GM23248 (cell line): Measurements from ENCODE around the gene ABCD2. TPM values are rescaled to one million over a fixed set of nuclear protein-coding genes. Genes with fewer than 3 reads are reported as not detected.

Experiments used
- DNase-seq: peaks from one replicate; pipeline ENCODE4 v3.0.0-alpha.2; 2015
- H2AFZ ChIP-seq: fragments of 200-600 bp; sonication (generic); 2 replicates; pipeline ENCODE4 v1.6.1; 2016; ENCODE audit warnings: antibody characterized with exemption
- H3F3A ChIP-seq: fragments of 200-600 bp; sonication (generic); 2 replicates; pipeline ENCODE4 v1.6.1; 2016; ENCODE audit warnings: mild to moderate bottlenecking, antibody characterized with exemption, mixed run types; ENCODE audit not compliant: insufficient read depth
- H3K27ac ChIP-seq: fragments of 200-600 bp; sonication (generic); 2 replicates; pipeline ENCODE4 v1.5.1; 2016; ENCODE audit warnings: mild to moderate bottlenecking
- H3K27me3 ChIP-seq: fragments of 200-600 bp; sonication (generic); replicated peaks from 2 replicates; pipeline ENCODE4 v1.6.1; 2016; ENCODE audit warnings: mild to moderate bottlenecking; ENCODE audit not compliant: insufficient read depth
- H3K36me3 ChIP-seq: fragments of 200-600 bp; sonication (generic); 2 replicates; pipeline ENCODE4 v1.6.1; 2016; ENCODE audit warnings: low read depth, mild to moderate bottlenecking
- H3K4me1 ChIP-seq: fragments of 200-600 bp; sonication (generic); 2 replicates; pipeline ENCODE4 v1.6.1; 2016; ENCODE audit warnings: mild to moderate bottlenecking; ENCODE audit not compliant: insufficient read depth
- H3K4me2 ChIP-seq: fragments of 200-600 bp; sonication (generic); one replicate; pipeline ENCODE4 v1.6.1; 2016; ENCODE audit warnings: mild to moderate bottlenecking; ENCODE audit not compliant: unreplicated experiment
- H3K4me3 ChIP-seq: fragments of 200-600 bp; sonication (generic); 2 replicates; pipeline ENCODE4 v1.5.1; 2016; ENCODE audit warnings: mild to moderate bottlenecking
- H3K79me2 ChIP-seq: fragments of 200-600 bp; sonication (generic); 2 replicates; pipeline ENCODE4 v1.6.1; 2016; ENCODE audit warnings: mild to moderate bottlenecking; ENCODE audit not compliant: insufficient read depth
- H3K9ac ChIP-seq: fragments of 200-600 bp; sonication (generic); 2 replicates; pipeline ENCODE4 v1.6.1; 2016; ENCODE audit warnings: mild to moderate bottlenecking
- H3K9me2 ChIP-seq: fragments of 200-600 bp; sonication (generic); 2 replicates; pipeline ENCODE4 v1.6.1; 2016; ENCODE audit warnings: mixed run types, mild to moderate bottlenecking, moderate library complexity; ENCODE audit not compliant: insufficient read depth
- H3K9me3 ChIP-seq: fragments of 200-600 bp; sonication (generic); one replicate; pipeline ENCODE4 v1.6.1; 2017; ENCODE audit warnings: low read depth
- H4K20me1 ChIP-seq: fragments of 200-600 bp; sonication (generic); 2 replicates; pipeline ENCODE4 v1.6.0; 2016; ENCODE audit not compliant: insufficient read depth
- EZH2 ChIP-seq: fragments of 200-600 bp; sonication (generic); IDR thresholded peaks from 2 replicates; pipeline ENCODE4 v1.6.1; 2018; ENCODE audit warnings: antibody characterized with exemption, mild to moderate bottlenecking; ENCODE audit not compliant: insufficient read depth, poor library complexity, severe bottlenecking
- EZH2phosphoT487 ChIP-seq: fragments of 200-600 bp; sonication (generic); IDR thresholded peaks from 2 replicates; pipeline ENCODE4 v1.6.1; 2018; ENCODE audit warnings: antibody characterized with exemption, moderate library complexity, mild to moderate bottlenecking, low read depth; ENCODE audit not compliant: insufficient read depth
- WGBS, 2 experiments: methylation state at CpG; one replicate each; pipeline ENCODE4 v1.1.6; 2015 to 2017; ENCODE audit warnings: low lambda C conversion rate in 2 of 2, low coverage in 1 of 2; ENCODE audit errors: missing lambda C conversion rate in 2 of 2; 5-methylcytosine and 5-hydroxymethylcytosine counted together
- in situ Hi-C: fragments of 300-500 bp; cut with MboI; formaldehyde crosslinking; loops from 2 replicates; pipeline ENCODE4 v1.15.0; 2020
- polyA plus RNA-seq: library from polyadenylated mRNA; unstranded; fragments of >200 nt; fragmentation: Nextera tagmentation; extraction: Ambion mirVana; gene quantifications from 2 replicates; pipeline ENCODE4 v1.2.1, GENCODE V29; 2016
- total RNA-seq: library from RNA; depleted of rRNA; stranded (reverse); fragments of >200 nt; shearing (Covaris generic); gene quantifications from 2 replicates; pipeline ENCODE4 v1.2.3, GENCODE V29; 2014; rRNA removed

The ABCD2 gene
- total RNA-seq (0.11 TPM in 1 of 2 replicates, not detected in the other), polyA plus RNA-seq (not detected in 2 replicates)

- Histone ChIP-seq H3K36me3 (no peaks in the 10 kb centered on the region), H3K27ac (peak within 1 kb of the TSS; percentile 43), H3K79me2 (no peaks in the 10 kb centered on the region), H3K9me3 (no peaks in the 10 kb centered on the region), H3K27me3 (no peaks in the 10 kb centered on the region), H3K9ac (peak within 1 kb of the TSS; percentile 68), H3K4me2 (peak within 1 kb of the TSS; percentile 98), H3K9me2 (no peaks in the 10 kb centered on the region), H4K20me1 (no peaks in the 10 kb centered on the region), H3F3A (peaks cover 19% of the 10 kb centered on the region), H3K4me1 (0 out of 2 replicates have a peak, but pooled peaks cover 4% of the 10 kb centered on the region), H2AFZ (peak within 1 kb of the TSS; percentile 99), H3K4me3 (peak within 1 kb of the TSS; percentile 90)
- 2% methylated on average over 20 of the region's 20 CpGs for WGBS, 2 experiments
- in situ Hi-C loops, result no loop called here
- TF ChIP-seq EZH2, result no peak
- TF ChIP-seq EZH2phosphoT487, result no peak
- peak; percentile 84 for DNase-seq
Observed at GRCh38 chr12:39619660-39620433, at the start of gene ABCD2. Gene ABCD2, minus strand, starts transcription at chr12:39619803. Its CDS starts 188 bp downstream, at chr12:39619615.

DNA sequence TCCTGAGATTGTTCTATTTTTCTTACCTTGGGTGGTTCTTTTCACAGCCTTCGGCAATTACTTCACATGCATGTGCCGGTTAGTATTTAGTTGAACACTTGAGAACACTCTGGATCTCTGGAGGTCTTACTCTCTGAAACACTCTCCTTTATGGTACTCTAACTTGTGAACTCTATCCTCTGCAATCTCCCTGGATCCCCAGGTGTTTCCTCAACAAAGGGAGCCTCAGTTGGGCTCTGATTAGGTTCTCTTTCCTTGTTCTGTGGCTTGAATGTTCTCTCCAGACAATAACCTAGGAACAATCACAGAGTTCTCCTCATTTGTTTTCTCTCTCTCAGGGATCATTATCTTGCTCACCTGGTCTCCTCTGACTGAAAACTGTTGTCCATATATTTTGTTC is 40.5 kb upstream of the ABCD2 start:
- Histone ChIP-seq H3K9me2 (no peaks in the 10 kb centered on the region), H3K27me3 (no peaks in the 10 kb centered on the region), H4K20me1 (no peaks in the 10 kb centered on the region), H3K4me1 (no peaks in the 10 kb centered on the region), H3F3A (no peaks in the 10 kb centered on the region), H3K9ac (no peak overlapping the region), H2AFZ (no peak overlapping the region), H3K9me3 (no peaks in the 10 kb centered on the region), H3K79me2 (no peaks in the 10 kb centered on the region), H3K4me3 (no peak overlapping the region), H3K4me2 (no peak overlapping the region), H3K36me3 (no peaks in the 10 kb centered on the region), H3K27ac (no peak overlapping the region)
- DNase-seq, result no peak
- in situ Hi-C loops, result no loop called here
- 46 to 51% methylated on average over 2 of the region's 2 CpGs for WGBS, 2 experiments
- TF ChIP-seq EZH2 (no peak), EZH2phosphoT487 (no peak)

- Histone ChIP-seq H3K27ac (no peak overlapping the region), H3F3A (no peaks in the 10 kb centered on the region), H3K36me3 (no peaks in the 10 kb centered on the region), H3K4me2 (no peak overlapping the region), H3K4me3 (no peak overlapping the region), H3K9me2 (no peaks in the 10 kb centered on the region), H3K79me2 (no peaks in the 10 kb centered on the region), H3K9me3 (no peaks in the 10 kb centered on the region), H4K20me1 (no peaks in the 10 kb centered on the region), H3K27me3 (no peaks in the 10 kb centered on the region), H3K4me1 (no peaks in the 10 kb centered on the region), H2AFZ (no peak overlapping the region), H3K9ac (no peak overlapping the region)
- TF ChIP-seq EZH2 (no peak), EZH2phosphoT487 (no peak)
- in situ Hi-C loops, result no loop called here
- DNase-seq, result no peak
Observed at GRCh38 chr12:39647383-39647782, 27.8 kb upstream of the ABCD2 start.

DNA sequence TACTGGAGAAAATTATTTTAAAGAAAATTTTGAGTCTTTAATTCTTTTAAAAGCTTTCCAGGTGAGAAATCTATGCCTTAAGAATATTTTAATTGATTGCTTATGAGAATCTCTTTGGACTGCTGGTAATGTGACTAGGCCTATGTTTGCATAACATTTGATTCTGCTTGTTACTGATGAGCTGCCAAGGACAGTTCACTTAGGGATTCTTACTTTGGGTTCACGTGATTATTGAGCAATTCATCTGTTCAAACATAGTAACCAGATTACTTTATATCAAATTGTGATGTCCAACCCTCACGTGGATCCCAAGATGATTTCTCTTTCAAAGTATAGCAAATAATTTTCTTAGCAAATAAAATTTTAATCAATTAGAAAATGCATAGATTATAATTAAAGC is 27.4 kb upstream of the ABCD2 start:
- Histone ChIP-seq H4K20me1 (no peaks in the 10 kb centered on the region), H3K9me3 (no peaks in the 10 kb centered on the region), H3K4me2 (no peak overlapping the region), H3K27me3 (no peaks in the 10 kb centered on the region), H3K9ac (no peak overlapping the region), H3K4me1 (no peaks in the 10 kb centered on the region), H3K36me3 (no peaks in the 10 kb centered on the region), H3K4me3 (no peak overlapping the region), H3K9me2 (no peaks in the 10 kb centered on the region), H2AFZ (no peak overlapping the region), H3K79me2 (no peaks in the 10 kb centered on the region), H3F3A (no peaks in the 10 kb centered on the region), H3K27ac (no peak overlapping the region)
- in situ Hi-C loops, result no loop called here
- 3% methylated on average over 2 of the region's 2 CpGs for WGBS, 2 experiments
- DNase-seq, result no peak
- TF ChIP-seq EZH2phosphoT487, result no peak
- no peak for TF ChIP-seq EZH2

GRCh38 chr12:39643052-39643451 is 23.4 kb upstream of the ABCD2 start:
- Histone ChIP-seq H3K27me3 (no peaks in the 10 kb centered on the region), H3K4me1 (no peaks in the 10 kb centered on the region), H3K9me3 (no peaks in the 10 kb centered on the region), H3K79me2 (no peaks in the 10 kb centered on the region), H4K20me1 (no peaks in the 10 kb centered on the region), H3F3A (no peaks in the 10 kb centered on the region), H3K9me2 (no peaks in the 10 kb centered on the region), H3K27ac (no peak overlapping the region), H3K36me3 (no peaks in the 10 kb centered on the region), H3K4me3 (no peak overlapping the region), H3K4me2 (no peak overlapping the region), H2AFZ (no peak overlapping the region), H3K9ac (no peak overlapping the region)
- TF ChIP-seq EZH2 (no peak), EZH2phosphoT487 (no peak)
- DNase-seq, result no peak
- 2 to 4% methylated on average over 1 of the region's 1 CpG for WGBS, 2 experiments
- in situ Hi-C loops, result no loop called here
